Sigmoid colon (tissue), 4 donors: Measurements from ENCODE around the gene PHLDB2.

Experiments
- CTCF ChIP-seq, 4 experiments: fragments of 450-650 bp in 3 of 4; fragments of 200-600 bp in 1 of 4; IDR thresholded peaks; one replicate each; pipeline ENCODE4 v1.5.1; 2016 to 2019; ENCODE audit warnings: antibody characterized with exemption in 4 of 4, mild to moderate bottlenecking in 3 of 4, moderate library complexity in 2 of 4
- EP300 ChIP-seq, 4 donors: sonication (generic); formaldehyde crosslinking; IDR thresholded peaks; one replicate each; pipeline ENCODE4 v1.6.1; 2017; ENCODE audit warnings: antibody characterized with exemption in 4 of 4
- POLR2A ChIP-seq, 2 donors: fragments of 450-650 bp; IDR thresholded peaks; one replicate each; pipeline ENCODE4 v1.6.1; 2016; ENCODE audit warnings: antibody characterized with exemption in 2 of 2, mild to moderate bottlenecking in 2 of 2, moderate library complexity in 2 of 2

DNA sequence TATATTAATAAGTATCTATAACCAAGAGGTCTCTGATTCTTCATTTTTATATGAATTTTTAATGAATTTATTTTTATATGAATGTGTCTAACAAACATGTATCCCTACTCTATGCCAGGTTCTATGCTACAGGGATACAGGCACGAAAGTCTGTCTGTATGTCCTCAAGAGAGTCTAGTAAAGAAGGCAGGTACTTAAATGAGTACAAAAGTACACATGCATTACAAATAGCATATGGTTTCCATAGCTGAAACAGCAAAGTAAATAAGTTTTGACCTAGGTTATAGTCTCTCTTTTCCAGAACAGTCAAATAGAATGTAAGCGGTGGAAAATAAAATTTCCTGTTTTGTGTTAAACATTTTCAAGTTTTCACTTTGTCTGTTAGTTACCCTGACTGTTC lies 106.4 kb downstream of the PHLDB2 start:
- TF ChIP-seq EP300 (IDR thresholded peaks at IDR 0.05) (no peak), CTCF (IDR thresholded peaks at IDR 0.05) (no peak), POLR2A (IDR thresholded peaks at IDR 0.05) (no peak)
